ENCODE measurements around the gene CDKAL1. TPM values are rescaled to one million over a fixed set of nuclear protein-coding genes. Genes with fewer than 3 reads are reported as not detected.

The CDKAL1 gene
- total RNA-seq, 1 donor from 2014 or later: 46.5 TPM

DNA sequence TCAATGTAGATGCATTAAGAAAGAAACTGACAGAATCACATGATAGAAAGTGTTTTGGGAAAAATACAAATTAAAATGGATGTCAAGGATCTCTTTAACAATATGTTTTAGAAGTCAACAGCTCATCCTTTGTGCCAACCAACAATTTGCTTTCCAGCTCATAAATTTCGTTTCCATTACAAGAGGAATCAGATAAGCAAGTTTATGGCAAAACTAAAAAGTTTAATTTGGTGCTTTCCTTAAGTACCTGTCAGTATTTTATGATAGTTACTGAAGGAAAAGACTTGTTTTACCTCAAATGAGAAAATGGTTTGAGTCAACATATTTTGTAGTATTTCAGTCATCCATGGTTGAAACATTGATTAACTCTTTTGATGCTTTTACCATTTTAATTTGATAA, 130.0 kb downstream of the CDKAL1 start:
- DNase-seq (ENCODE audit: low spot score in 2 of 2): no peak
- no peak for FAIRE-seq

GRCh38 chr6:20665290-20665689, 131.0 kb downstream of the CDKAL1 start:
- DNase-seq (ENCODE audit: low spot score in 2 of 2): no peak
- FAIRE-seq: no peak

- DNase-seq (ENCODE audit: low spot score in 2 of 2) (no peak), FAIRE-seq (no peak)
Measured at GRCh38 chr6:20669571-20670314, 135.5 kb downstream of the CDKAL1 start.

GRCh38 chr6:20670750-20671149, 136.5 kb downstream of the CDKAL1 start:
- DNase-seq (ENCODE audit: low spot score in 2 of 2) (no peak), FAIRE-seq (no peak)

DNA sequence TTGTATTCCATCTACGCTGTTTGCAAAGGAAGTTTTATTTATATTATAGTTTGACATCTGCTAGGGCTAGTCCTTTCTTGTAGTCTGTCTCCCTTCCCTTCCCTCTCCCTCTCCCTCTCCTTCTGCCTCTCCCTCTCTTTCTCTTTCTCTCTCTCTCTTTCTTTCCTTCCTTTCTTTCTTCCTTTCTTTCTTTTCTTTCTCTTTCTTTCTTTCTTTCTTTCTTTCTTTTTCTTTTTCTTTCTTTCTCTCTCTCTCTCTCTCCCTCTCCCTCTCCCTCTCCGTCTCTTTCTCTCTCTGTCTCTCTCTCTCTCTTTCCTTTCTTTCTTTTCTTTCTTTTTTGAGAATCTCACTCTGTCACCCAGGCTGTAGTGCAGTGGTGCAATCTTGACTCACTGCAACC, 137.8 kb downstream of the CDKAL1 start:
- FAIRE-seq (no peak), DNase-seq (ENCODE audit: low spot score in 2 of 2) (no peak)

DNA sequence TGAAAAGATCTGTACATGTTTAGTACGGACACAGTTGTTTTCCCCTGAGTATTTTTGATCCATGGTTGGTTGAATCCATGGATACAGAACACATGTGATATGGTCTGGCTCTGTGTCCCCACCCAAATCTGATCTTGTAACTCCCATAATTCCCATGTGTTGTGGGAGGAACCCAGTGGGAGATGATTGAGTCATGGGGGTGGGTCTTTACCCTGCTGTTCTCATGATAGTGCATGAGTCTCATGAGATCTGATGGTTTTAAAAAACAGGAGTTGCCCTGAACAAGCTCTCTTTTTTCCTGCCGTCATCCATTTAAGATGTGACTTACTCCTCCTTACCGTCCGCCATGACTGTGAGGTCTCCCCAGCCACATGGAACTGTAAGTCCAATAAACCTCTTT, 139.2 kb downstream of the CDKAL1 start:
- DNase-seq (ENCODE audit: low spot score in 2 of 2) (no peak), FAIRE-seq (no peak)

DNA sequence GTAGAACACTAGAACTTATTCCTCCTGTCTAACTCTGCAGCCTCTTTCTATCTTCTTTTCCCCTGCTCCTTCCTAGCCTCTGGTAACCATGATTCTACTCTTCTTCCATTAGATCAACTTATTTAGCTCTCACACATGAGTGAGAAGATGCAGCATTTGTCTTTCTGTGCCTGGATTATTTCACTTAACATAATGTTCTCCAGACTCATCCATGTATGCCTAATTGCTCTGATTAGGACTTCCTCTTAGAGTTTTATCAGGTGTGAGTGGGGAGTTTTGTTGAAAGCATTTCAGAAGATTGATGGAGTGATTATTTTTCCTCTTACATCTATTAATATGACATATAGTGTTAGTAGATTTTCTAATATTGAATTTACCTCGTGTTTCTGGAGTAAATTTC, 140.4 kb downstream of the CDKAL1 start:
- DNase-seq (ENCODE audit: low spot score in 2 of 2): no peak
- FAIRE-seq: no peak

- DNase-seq (ENCODE audit: low spot score in 2 of 2) (no peak), FAIRE-seq (no peak)
Measured at GRCh38 chr6:20678831-20679352, 144.6 kb downstream of the CDKAL1 start.

DNA sequence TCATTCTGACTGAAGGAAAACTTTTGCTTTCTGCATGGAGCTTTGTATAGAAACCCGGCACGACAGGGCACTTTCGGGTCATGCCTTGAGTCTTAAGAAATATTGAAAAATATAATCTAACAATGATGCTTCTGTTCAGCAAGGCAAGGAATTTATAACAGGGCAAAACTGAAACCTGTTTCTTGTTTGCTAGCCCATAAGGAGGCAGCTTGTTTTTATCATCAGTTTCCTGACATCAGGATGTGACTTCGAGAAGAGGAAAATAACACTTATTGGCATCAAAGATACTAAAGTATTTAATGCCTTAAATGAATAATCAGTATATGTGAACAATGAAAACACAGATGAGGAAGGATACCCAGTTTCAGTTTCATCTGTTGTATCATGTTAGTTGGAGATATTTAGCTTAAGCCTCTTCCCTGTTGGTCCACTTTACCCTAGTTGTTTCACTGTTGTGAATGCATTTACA, 146.5 kb downstream of the CDKAL1 start:
- FAIRE-seq (no peak), DNase-seq (ENCODE audit: low spot score in 2 of 2) (no peak)

GRCh38 chr6:20681243-20681684, 147.0 kb downstream of the CDKAL1 start:
- no peak for DNase-seq (ENCODE audit: low spot score in 2 of 2)
- no peak for FAIRE-seq

DNA sequence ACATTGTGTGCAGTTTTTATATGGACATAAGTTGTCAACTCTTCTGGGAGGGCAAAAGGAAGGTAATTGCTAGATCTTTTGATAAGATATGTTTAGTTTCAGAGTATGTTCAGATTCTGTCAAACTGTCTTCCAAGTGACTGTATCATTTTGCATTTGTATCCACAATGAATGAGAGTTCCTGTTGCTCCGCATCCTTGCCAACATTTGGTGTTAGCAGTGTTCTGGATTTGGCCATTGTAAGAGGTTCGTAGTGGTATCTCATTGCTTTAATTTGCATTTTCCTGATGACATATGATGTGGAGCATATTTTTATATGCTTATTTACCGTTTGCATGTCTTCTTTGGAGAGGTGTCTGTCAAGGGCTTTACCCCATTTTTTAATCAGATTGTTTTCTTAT, 150.2 kb downstream of the CDKAL1 start:
- DNase-seq (ENCODE audit: low spot score in 2 of 2): no peak
- no peak for FAIRE-seq

DNA sequence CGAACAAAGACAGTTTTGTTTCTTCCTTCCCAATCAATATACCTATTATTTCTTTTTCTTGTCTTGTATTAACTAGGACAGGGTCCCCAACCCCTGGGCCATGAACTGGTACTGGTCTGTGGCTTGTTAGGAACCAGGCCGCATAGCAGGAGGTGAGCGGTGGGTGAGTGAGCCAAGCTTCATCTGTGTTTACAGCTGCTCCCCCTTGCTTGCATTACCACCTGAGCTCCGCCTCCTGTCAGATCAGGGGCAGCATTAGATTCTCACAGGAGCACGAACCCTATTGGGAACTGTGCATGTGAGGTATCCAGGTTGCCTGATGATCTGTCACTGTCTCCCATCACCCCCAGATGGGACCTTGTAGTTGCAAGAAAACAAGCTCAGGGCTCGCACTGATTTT, 151.9 kb downstream of the CDKAL1 start:
- FAIRE-seq (no peak), DNase-seq (ENCODE audit: low spot score in 2 of 2) (no peak)

- FAIRE-seq: no peak
- no peak for DNase-seq (ENCODE audit: low spot score in 2 of 2)
Measured at GRCh38 chr6:20687494-20687893, 153.2 kb downstream of the CDKAL1 start.

- DNase-seq (ENCODE audit: low spot score in 2 of 2) (no peak), FAIRE-seq (no peak)
Measured at GRCh38 chr6:20688710-20689500, 154.6 kb downstream of the CDKAL1 start.

- DNase-seq (ENCODE audit: low spot score in 2 of 2) (no peak), FAIRE-seq (no peak)
Measured at GRCh38 chr6:20691185-20691584, 156.9 kb downstream of the CDKAL1 start.

GRCh38 chr6:20692023-20692422, 157.8 kb downstream of the CDKAL1 start:
- FAIRE-seq: no peak
- no peak for DNase-seq (ENCODE audit: low spot score in 2 of 2)

DNA sequence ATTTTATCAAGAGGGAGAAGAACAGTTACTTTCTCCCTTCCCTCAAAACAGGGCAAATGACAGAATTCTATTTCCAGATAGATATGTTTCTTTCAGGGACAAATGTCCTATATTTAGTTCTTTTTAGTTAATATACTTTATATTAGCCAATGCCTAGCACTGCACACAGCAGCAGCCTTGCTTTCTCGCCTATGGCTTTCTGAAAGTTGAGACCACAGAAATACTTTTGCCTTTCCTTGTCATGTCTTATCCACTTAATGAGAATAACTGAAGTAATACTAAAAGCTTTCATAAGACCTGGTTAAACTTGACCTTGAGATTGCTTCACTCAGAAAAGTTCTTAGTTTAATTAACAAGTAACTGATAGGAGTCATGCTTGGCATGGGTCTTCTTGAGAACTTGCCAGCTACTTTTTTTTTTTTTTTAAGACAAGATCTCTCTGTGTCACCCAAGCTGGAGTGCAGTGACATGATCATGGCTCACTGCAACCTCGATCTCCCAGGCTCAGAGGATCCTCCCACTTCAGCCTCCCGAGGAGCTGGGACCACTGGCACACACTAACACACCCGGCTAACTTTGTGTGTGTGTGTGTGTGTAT, 159.3 kb downstream of the CDKAL1 start:
- FAIRE-seq (no peak), DNase-seq (ENCODE audit: low spot score in 2 of 2) (no peak)

DNA sequence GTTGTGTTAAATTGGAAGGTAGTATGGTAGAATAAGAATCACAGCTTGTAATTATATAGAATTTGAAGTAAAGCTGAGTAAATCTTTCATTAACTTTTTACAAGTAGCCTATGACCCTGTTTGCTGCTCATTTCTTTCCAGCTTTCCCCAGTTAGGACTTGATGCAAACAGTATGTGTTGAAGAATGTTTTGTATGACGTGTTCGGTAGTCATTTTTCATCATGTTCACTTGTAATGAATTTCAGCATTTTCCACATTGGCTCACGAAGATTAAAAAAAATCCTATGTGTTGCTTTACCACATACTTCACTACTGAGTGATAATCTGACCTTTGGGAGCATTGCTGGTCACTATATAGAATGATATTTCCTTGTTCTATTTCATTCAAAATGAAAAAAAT, 162.4 kb downstream of the CDKAL1 start:
- FAIRE-seq: no peak
- DNase-seq (ENCODE audit: low spot score in 2 of 2): no peak

GRCh38 chr6:20698675-20699074, 164.4 kb downstream of the CDKAL1 start:
- FAIRE-seq (no peak), DNase-seq (ENCODE audit: low spot score in 2 of 2) (no peak)

DNA sequence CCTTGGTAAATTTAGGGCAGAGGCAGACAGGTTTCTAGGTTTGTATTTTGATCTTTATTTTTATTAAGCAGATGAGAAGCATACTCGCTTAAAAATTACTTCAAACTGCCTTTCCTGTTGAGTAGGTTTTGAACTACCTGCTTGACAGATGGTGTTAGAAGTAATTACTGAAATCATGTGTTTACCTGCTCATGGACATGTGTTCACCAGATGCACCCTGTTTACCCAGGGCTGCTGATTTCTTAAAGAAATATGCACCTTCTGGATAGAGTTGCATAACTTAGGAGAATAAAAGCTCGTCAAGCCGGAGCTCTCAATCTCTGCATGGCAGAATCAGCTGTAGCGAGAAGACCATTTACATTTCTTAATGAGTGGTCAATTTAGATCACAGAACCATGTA, 165.1 kb downstream of the CDKAL1 start:
- DNase-seq (ENCODE audit: low spot score in 2 of 2): no peak
- no peak for FAIRE-seq

DNA sequence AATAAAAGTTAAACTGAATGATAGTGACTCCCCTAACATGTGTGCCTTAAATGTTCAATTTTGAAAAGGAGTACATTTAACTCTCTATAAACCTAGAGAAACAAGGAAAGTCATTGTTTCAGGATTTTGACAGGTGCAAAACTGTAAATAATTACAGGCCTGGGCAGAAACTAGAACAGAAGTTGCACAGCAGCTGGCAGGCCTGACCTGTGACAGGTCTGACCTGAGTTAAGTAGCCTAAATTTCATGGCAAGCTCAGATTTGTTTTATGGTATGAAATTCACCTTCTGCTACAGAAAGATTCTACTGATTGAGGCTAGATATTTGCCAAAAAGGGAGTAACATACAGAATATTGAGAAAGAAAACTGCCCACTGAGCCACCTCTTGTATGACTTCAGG, 166.1 kb downstream of the CDKAL1 start:
- no peak for DNase-seq (ENCODE audit: low spot score in 2 of 2)
- no peak for FAIRE-seq
